A549 (cell line): ENCODE results near the gene FAM120C. TPM values are rescaled to one million over a fixed set of nuclear protein-coding genes. Genes with fewer than 3 reads are reported as not detected.
A peak's percentile ranks its signal among the peaks of the same experiment; 100 is the strongest.

Source experiments
- ATAC-seq, 2 experiments: fragments of 200-7000 bp in 1 of 2; fragments of >200 bp in 1 of 2; cut with Nextera tagmentation in 1 of 2; cut with Tn5 transposase in 1 of 2; 3 replicates each; pipeline versions ENCODE4 v1.8.0 to v1.9.1; 2018 to 2020; ENCODE audit warnings: mild to moderate bottlenecking in 1 of 2, moderate library complexity in 1 of 2
- CTCF ChIA-PET: fragments of 300-600 bp; sonication (Branson Sonifier 250); formaldehyde crosslinking; extraction: SDS; loops from one replicate; lab custom pipeline; 2021; ENCODE audit warnings: antibody characterized with exemption, inconsistent platforms; lab: Yijun Ruan, JAX
- POLR2A ChIA-PET: fragments of 350-600 bp; formaldehyde crosslinking; extraction: SDS; loops from one replicate; lab custom pipeline; 2021; ENCODE audit warnings: antibody characterized with exemption, inconsistent platforms; lab: Yijun Ruan, JAX
- DNase-seq, 2 experiments: peaks; one replicate each; pipeline versions ENCODE4 v3.0.0 to v3.0.0-alpha.2; 2011 to 2016; ENCODE audit warnings: low read depth in 1 of 2, low spot score in 1 of 2
- FAIRE-seq: peaks from 2 replicates; lab custom pipeline; 2011; peaks lifted over from hg19 to GRCh38; lab: Jason Lieb, UNC
- H3K27ac ChIP-seq, 2 experiments: fragments of >200 bp; sonication (Bioruptor Twin); formaldehyde crosslinking; 3 replicates each; pipeline ENCODE4 v1.5.1; 2016 to 2017
- H3K4me1 ChIP-seq: fragments of >200 bp; sonication (Bioruptor Twin); formaldehyde crosslinking; 3 replicates; pipeline ENCODE4 v1.6.1; 2016
- H3K4me2 ChIP-seq: fragments of >200 bp; sonication (Bioruptor Twin); formaldehyde crosslinking; 3 replicates; pipeline ENCODE4 v1.6.1; 2016
- H3K4me3 ChIP-seq: fragments of >200 bp; sonication (Bioruptor Twin); formaldehyde crosslinking; 3 replicates; pipeline ENCODE4 v1.5.1; 2016
- H3K9me3 ChIP-seq: fragments of >200 bp; sonication (Bioruptor Twin); formaldehyde crosslinking; 3 replicates; pipeline ENCODE4 v1.6.1; 2016
- CBX8 ChIP-seq: fragments of 200-600 bp; sonication (generic); IDR thresholded peaks from 2 replicates; pipeline ENCODE4 v1.6.1; 2016
- CEBPB ChIP-seq, 2 experiments: fragments of >200 bp in 1 of 2; sonication (Bioruptor Twin) in 1 of 2; formaldehyde crosslinking in 1 of 2; IDR thresholded peaks; 2 replicates each; pipeline ENCODE4 v1.6.1; 2012 to 2016
- CHD2 ChIP-seq: fragments of 150-350 bp; IDR thresholded peaks from 2 replicates; pipeline ENCODE4 v1.6.1; 2014; ENCODE audit warnings: low read length; ENCODE audit not compliant: partially characterized antibody
- EHF ChIP-seq: fragments of 250-450 bp; sonication (Bioruptor Pico); IDR thresholded peaks from 2 replicates; pipeline ENCODE4 v1.5.0; 2020; ENCODE audit warnings: mild to moderate bottlenecking
- EHMT2 ChIP-seq: fragments of 200-600 bp; sonication (generic); IDR thresholded peaks from 2 replicates; pipeline ENCODE4 v1.6.1; 2016; ENCODE audit warnings: antibody characterized with exemption, low read depth, mild to moderate bottlenecking, moderate library complexity
- ESRRA ChIP-seq: fragments of 150-350 bp; IDR thresholded peaks from 2 replicates; pipeline ENCODE4 v1.6.1; 2014; ENCODE audit warnings: mild to moderate bottlenecking, low read length, borderline replicate concordance
- FOXS1 ChIP-seq: fragments of 250-450 bp; sonication (Bioruptor Pico); IDR thresholded peaks from 2 replicates; pipeline ENCODE4 v1.5.0; 2020; ENCODE audit warnings: mild to moderate bottlenecking, moderate library complexity
- GATA3 ChIP-seq: IDR thresholded peaks from 2 replicates; pipeline ENCODE4 v1.6.1; 2012; ENCODE audit warnings: borderline replicate concordance
- HOXB13 ChIP-seq: fragments of 250-450 bp; sonication (Bioruptor Pico); IDR thresholded peaks from 2 replicates; pipeline ENCODE4 v1.5.0; 2020; ENCODE audit warnings: low read depth, mild to moderate bottlenecking, moderate library complexity
- HOXB5 ChIP-seq: fragments of 250-450 bp; sonication (Bioruptor Pico); IDR thresholded peaks from 2 replicates; pipeline ENCODE4 v1.5.0; 2020; ENCODE audit warnings: mild to moderate bottlenecking, moderate library complexity
- MYC ChIP-seq: IDR thresholded peaks from 2 replicates; pipeline ENCODE4 v1.6.1; 2012; ENCODE audit warnings: mild to moderate bottlenecking, inconsistent platforms, low read length, improper control_type of control experiment, borderline replicate concordance
- NPAS2 ChIP-seq: fragments of 250-450 bp; sonication (Bioruptor Pico); IDR thresholded peaks from 2 replicates; pipeline ENCODE4 v1.8.0; 2022; ENCODE audit warnings: mild to moderate bottlenecking, moderate library complexity, borderline replicate concordance
- POLR2A ChIP-seq: IDR thresholded peaks from 2 replicates; pipeline ENCODE4 v1.6.1; 2012; ENCODE audit warnings: mild to moderate bottlenecking, low read length
- TP53 ChIP-seq: fragments of 250-450 bp; sonication (Bioruptor Pico); IDR thresholded peaks from 2 replicates; pipeline ENCODE4 v1.5.0; 2021; ENCODE audit warnings: mild to moderate bottlenecking, moderate library complexity
- ZFP36 ChIP-seq: fragments of 450-650 bp; IDR thresholded peaks from 2 replicates; pipeline ENCODE4 v1.6.1; 2014; ENCODE audit warnings: borderline replicate concordance; ENCODE audit not compliant: partially characterized antibody
- ZSCAN20 ChIP-seq: fragments of 250-450 bp; sonication (Bioruptor Pico); IDR thresholded peaks from 2 replicates; pipeline ENCODE4 v1.8.0; 2022; ENCODE audit warnings: mild to moderate bottlenecking, moderate library complexity
- WGBS: methylation state at CpG from one replicate; pipeline ENCODE4 v1.1.6; 2017; ENCODE audit errors: missing lambda C conversion rate; 5-methylcytosine and 5-hydroxymethylcytosine counted together
- polyA plus RNA-seq, 4 experiments: library from polyadenylated mRNA; depleted of rRNA in 3 of 4; stranded (reverse); fragments of >200 nt; fragmentation: RNase III in 1 of 4; extraction: RNeasy Plus Mini Kit Qiagen cat#74134 plus additional on column Dnase treatment in 1 of 4; gene quantifications; 2 replicates in 3 of 4; 3 replicates in 1 of 4; pipeline ENCODE4 v1.2.3, GENCODE V29; 2011 to 2017
- TF ChIP-seq, protein P1 (sequence below): fragments of 250-450 bp; sonication (Bioruptor Pico); IDR thresholded peaks from 2 replicates; pipeline ENCODE4 v1.5.0; 2021; ENCODE audit warnings: mild to moderate bottlenecking, moderate library complexity, borderline replicate concordance
- TF ChIP-seq, protein P2 (sequence below): fragments of >200 bp; sonication (Bioruptor Twin); formaldehyde crosslinking; IDR thresholded peaks from 3 replicates; pipeline ENCODE4 v1.6.1; 2016
- TF ChIP-seq, protein P3 (sequence below): IDR thresholded peaks from 2 replicates; pipeline ENCODE4 v1.6.1; 2012

The FAM120C gene
- polyA plus RNA-seq, 2 of the 4 experiments (the other 2 are of a cell fraction), result 6.0 to 7.7 TPM

DNA sequence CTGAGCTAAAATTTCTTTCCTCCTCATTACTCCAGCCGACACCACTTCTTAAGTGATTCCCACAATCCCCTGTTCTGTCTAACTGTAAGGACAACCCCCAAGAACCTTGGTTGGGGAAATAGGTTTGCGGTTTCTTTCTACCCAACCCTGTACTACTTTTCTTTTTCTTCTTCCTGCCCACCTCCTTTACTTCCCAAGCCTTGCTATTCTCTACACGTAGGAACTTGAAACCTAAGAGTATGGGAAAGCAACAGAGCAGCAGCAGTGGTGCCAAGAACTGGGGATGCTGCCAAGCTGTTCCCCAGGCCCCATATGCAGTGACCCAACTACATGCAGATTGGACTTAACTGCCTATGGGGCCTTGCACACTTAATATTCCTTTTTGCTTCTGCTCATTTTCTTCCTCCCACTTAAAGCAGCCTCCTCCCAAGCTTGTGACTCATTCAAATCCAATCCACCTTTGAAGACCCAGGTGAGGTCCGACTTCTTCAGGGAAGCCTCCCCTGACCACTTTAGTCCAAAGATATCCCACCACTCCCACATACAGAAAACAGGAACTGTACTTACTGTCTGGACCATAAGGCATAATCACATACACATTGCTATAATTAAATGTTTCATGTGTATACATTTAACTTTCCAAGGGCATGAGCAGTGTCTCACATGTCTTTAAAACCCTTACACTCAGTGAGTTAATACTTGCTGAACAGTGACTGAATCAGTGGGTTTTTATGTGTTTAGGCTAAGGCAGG, 1.7 kb downstream of the FAM120C start:
- Histone ChIP-seq H3K9me3 (no peaks in the 10 kb centered on the region), H3K4me2 (peak overlapping the region; percentile 94), H3K4me1 (peaks cover 48% of the 10 kb centered on the region), H3K4me3 (peak overlapping the region; percentile 91), H3K27ac (peak overlapping the region; percentile 98 to 99)
- no peak for TF ChIP-seq ZSCAN20 (CRISPR knock-in tag)
- TF ChIP-seq EHF (CRISPR knock-in tag), result no peak
- no peak for TF ChIP-seq EHMT2
- TF ChIP-seq ZFP36, result no peak
- TF ChIP-seq ESRRA, result no peak
- no peak for TF ChIP-seq CBX8
- TF ChIP-seq, protein P1, sequence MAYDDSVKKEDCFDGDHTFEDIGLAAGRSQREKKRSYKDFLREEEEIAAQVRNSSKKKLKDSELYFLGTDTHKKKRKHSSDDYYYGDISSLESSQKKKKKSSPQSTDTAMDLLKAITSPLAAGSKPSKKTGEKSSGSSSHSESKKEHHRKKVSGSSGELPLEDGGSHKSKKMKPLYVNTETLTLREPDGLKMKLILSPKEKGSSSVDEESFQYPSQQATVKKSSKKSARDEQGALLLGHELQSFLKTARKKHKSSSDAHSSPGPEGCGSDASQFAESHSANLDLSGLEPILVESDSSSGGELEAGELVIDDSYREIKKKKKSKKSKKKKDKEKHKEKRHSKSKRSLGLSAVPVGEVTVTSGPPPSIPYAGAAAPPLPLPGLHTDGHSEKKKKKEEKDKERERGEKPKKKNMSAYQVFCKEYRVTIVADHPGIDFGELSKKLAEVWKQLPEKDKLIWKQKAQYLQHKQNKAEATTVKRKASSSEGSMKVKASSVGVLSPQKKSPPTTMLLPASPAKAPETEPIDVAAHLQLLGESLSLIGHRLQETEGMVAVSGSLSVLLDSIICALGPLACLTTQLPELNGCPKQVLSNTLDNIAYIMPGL (CRISPR knock-in tag), result no peak
- WGBS, result 41% methylated on average over 4 of the region's 4 CpGs
- DNase-seq (no peak), ATAC-seq (no peak), FAIRE-seq (peak; percentile 18)
- POLR2A ChIA-PET, result no interaction called here
- CTCF ChIA-PET, result interaction anchor here (0.6 to 0.7 kb wide), 3 partner anchors 19 to 498 kb away, joined by 3 read pairs; no protein-coding TSS in a partner anchor

DNA sequence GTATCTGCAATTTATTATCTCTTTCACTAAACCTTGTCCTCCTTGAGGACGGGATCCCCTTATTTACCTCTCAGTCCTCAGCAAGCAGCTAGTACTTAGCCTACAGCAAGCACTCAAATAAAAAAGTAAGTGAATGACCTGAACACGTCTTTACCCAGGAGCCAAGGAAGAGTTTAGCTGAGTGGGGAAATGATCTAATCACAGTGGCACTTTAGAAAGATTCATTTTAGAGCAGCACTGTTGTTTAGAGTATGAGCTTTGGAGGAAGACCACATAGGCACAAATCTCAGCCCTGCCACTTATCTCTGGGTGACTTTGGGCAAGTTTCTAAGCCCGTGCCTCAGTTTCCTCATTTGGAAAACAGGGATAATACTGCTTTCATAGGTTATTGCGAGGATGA, 2.7 kb downstream of the FAM120C start:
- 35% methylated on average over 4 of the region's 4 CpGs for WGBS
- Histone ChIP-seq H3K4me2 (peak overlapping the region; percentile 94), H3K9me3 (no peaks in the 10 kb centered on the region), H3K4me1 (peaks cover 48% of the 10 kb centered on the region), H3K4me3 (peak overlapping the region; percentile 91), H3K27ac (peak overlapping the region; percentile 51 to 99; a peak in 5 of 6 replicates)
- TF ChIP-seq GATA3 (no peak), HOXB13 (CRISPR knock-in tag) (no peak), TP53 (CRISPR knock-in tag) (no peak), POLR2A (no peak), CHD2 (no peak), MYC (no peak), FOXS1 (CRISPR knock-in tag) (no peak), ZFP36 (no peak), HOXB5 (CRISPR knock-in tag) (no peak), CEBPB (IDR thresholded peaks at IDR 0.05) (no peak), NPAS2 (CRISPR knock-in tag) (no peak)
- TF ChIP-seq, protein P2, sequence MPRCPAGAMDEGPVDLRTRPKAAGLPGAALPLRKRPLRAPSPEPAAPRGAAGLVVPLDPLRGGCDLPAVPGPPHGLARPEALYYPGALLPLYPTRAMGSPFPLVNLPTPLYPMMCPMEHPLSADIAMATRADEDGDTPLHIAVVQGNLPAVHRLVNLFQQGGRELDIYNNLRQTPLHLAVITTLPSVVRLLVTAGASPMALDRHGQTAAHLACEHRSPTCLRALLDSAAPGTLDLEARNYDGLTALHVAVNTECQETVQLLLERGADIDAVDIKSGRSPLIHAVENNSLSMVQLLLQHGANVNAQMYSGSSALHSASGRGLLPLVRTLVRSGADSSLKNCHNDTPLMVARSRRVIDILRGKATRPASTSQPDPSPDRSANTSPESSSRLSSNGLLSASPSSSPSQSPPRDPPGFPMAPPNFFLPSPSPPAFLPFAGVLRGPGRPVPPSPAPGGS, result no peak
- TF ChIP-seq, protein P3, sequence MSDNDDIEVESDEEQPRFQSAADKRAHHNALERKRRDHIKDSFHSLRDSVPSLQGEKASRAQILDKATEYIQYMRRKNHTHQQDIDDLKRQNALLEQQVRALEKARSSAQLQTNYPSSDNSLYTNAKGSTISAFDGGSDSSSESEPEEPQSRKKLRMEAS, result no peak
- ATAC-seq, result no peak
- CTCF ChIA-PET, result no interaction called here
- no peak for DNase-seq
- POLR2A ChIA-PET, result no interaction called here
- peak; percentile 54 for FAIRE-seq
